GM12878 (cell line): ENCODE results near the gene P3H3. TPM values are rescaled to one million over a fixed set of nuclear protein-coding genes. Genes with fewer than 3 reads are reported as not detected.
A peak's percentile ranks its signal among the peaks of the same experiment; 100 is the strongest.

Source experiments
- ATAC-seq: fragments of 200-7000 bp; cut with Tn5 transposase; 3 replicates; pipeline ENCODE4 v1.9.1; 2020; ENCODE audit warnings: mild to moderate bottlenecking, moderate library complexity
- BruUV-seq: library from RNA; stranded (reverse); fragments of 400-500 nt; replicated peaks from 2 replicates; lab custom pipeline; 2021; lab: Mats Ljungman, UMichigan
- CTCF ChIA-PET: fragments of 300-600 bp; sonication (Branson Sonifier 250); formaldehyde crosslinking; extraction: SDS; loops from one replicate; lab custom pipeline; 2021; ENCODE audit warnings: inconsistent platforms; lab: Yijun Ruan, JAX
- POLR2A ChIA-PET: fragments of 350-600 bp; formaldehyde crosslinking; extraction: SDS; loops from one replicate; lab custom pipeline; 2021; ENCODE audit warnings: inconsistent platforms; lab: Charles Lee
- RAD21 ChIA-PET: fragments of 300-600 bp; sonication (Branson Sonifier 250); formaldehyde crosslinking; loops from one replicate; lab custom pipeline; 2023; ENCODE audit warnings: antibody characterized with exemption; ENCODE audit not compliant: unreplicated experiment; lab: Charles Lee
- SMC1A ChIA-PET: fragments of 300-600 bp; sonication (Branson Sonifier 250); formaldehyde crosslinking; loops from one replicate; lab custom pipeline; 2023; ENCODE audit not compliant: unreplicated experiment, uncharacterized antibody; lab: Charles Lee
- DNase-seq: peaks from one replicate; pipeline ENCODE4 v3.0.0-alpha.2; 2011; ENCODE audit warnings: low read depth, low spot score
- FAIRE-seq: peaks from 3 replicates; lab custom pipeline; 2011; peaks lifted over from hg19 to GRCh38; lab: Jason Lieb, UNC
- H2AFZ ChIP-seq: 2 replicates; pipeline ENCODE4 v1.6.0; 2011; ENCODE audit warnings: low read depth, low read length, control low read depth; ENCODE audit not compliant: control insufficient read depth
- H3K27ac ChIP-seq: 2 replicates; pipeline ENCODE4 v1.5.1; 2011; ENCODE audit warnings: control low read depth; ENCODE audit not compliant: control insufficient read depth, insufficient read depth
- H3K27me3 ChIP-seq, 2 experiments: replicated peaks in 1 of 2; 2 replicates each; pipeline versions ENCODE4 v1.6.0 to v1.6.1; 2011; ENCODE audit warnings: low read length in 1 of 2; ENCODE audit not compliant: control insufficient read depth in 2 of 2, insufficient read depth in 2 of 2
- H3K36me3 ChIP-seq, 2 experiments: 2 replicates each; pipeline ENCODE4 v1.5.1; 2011; ENCODE audit warnings: low read length in 1 of 2; ENCODE audit not compliant: control insufficient read depth in 2 of 2, insufficient read depth in 2 of 2
- H3K4me1 ChIP-seq: 2 replicates; pipeline ENCODE4 v1.6.1; 2011; ENCODE audit warnings: mild to moderate bottlenecking, low read length, moderate library complexity, mixed read lengths; ENCODE audit not compliant: control insufficient read depth, insufficient read depth
- H3K4me2 ChIP-seq: 2 replicates; pipeline ENCODE4 v1.6.0; 2011; ENCODE audit warnings: control low read depth; ENCODE audit not compliant: control insufficient read depth, insufficient read depth
- H3K4me3 ChIP-seq: fragments of 200-600 bp; sonication (generic); 2 replicates; pipeline ENCODE4 v1.5.1; 2016
- H3K79me2 ChIP-seq: 2 replicates; pipeline ENCODE4 v1.6.0; 2011; ENCODE audit warnings: low read length; ENCODE audit not compliant: control insufficient read depth, insufficient read depth
- H3K9ac ChIP-seq: 2 replicates; pipeline ENCODE4 v1.8.0; 2011; ENCODE audit warnings: low read length, control low read depth, mixed read lengths; ENCODE audit not compliant: control insufficient read depth, insufficient read depth
- H3K9me3 ChIP-seq: replicated peaks from 3 replicates; pipeline ENCODE4 v1.5.1; 2011; ENCODE audit warnings: mild to moderate bottlenecking, low read length; ENCODE audit not compliant: control insufficient read depth, insufficient read depth
- H4K20me1 ChIP-seq: 2 replicates; pipeline ENCODE4 v1.6.0; 2011; ENCODE audit not compliant: control insufficient read depth, insufficient read depth
- CHD4 ChIP-seq: fragments of 200-600 bp; sonication (generic); IDR thresholded peaks from 2 replicates; pipeline ENCODE4 v1.6.1; 2016; ENCODE audit warnings: mild to moderate bottlenecking
- CUX1 ChIP-seq: IDR thresholded peaks from 2 replicates; pipeline ENCODE4 v1.6.1; 2012; ENCODE audit warnings: improper control_type of control experiment, low read depth, low read length; ENCODE audit not compliant: insufficient replicate concordance
- GATAD2B ChIP-seq: fragments of 450-650 bp; conservative IDR thresholded peaks from 2 replicates; pipeline ENCODE4 v1.6.1; 2017; ENCODE audit warnings: low read depth, mild to moderate bottlenecking, moderate library complexity
- MTA3 ChIP-seq: IDR thresholded peaks from 2 replicates; pipeline ENCODE4 v1.6.1; 2012; ENCODE audit warnings: low read length, inconsistent platforms, borderline replicate concordance
- MYB ChIP-seq: fragments of 150-350 bp; IDR thresholded peaks from 2 replicates; pipeline ENCODE4 v1.6.1; 2014; ENCODE audit warnings: mild to moderate bottlenecking, low read depth, low read length, borderline replicate concordance
- MYC ChIP-seq: IDR thresholded peaks from 2 replicates; pipeline ENCODE4 v1.6.1; 2011; ENCODE audit warnings: mild to moderate bottlenecking, low read length, moderate library complexity, inconsistent platforms; ENCODE audit not compliant: insufficient read depth, insufficient replicate concordance, insufficient read length, severe bottlenecking
- PAX5 ChIP-seq: IDR thresholded peaks from 2 replicates; pipeline ENCODE4 v1.6.1; 2011; ENCODE audit warnings: low read depth, low read length, borderline replicate concordance
- PKNOX1 ChIP-seq: fragments of 450-650 bp; IDR thresholded peaks from 2 replicates; pipeline ENCODE4 v1.6.1; 2016; ENCODE audit warnings: mild to moderate bottlenecking
- PRDM15 ChIP-seq: fragments of 450-650 bp; formaldehyde crosslinking; IDR thresholded peaks from 2 replicates; pipeline ENCODE4 v1.4.0; 2020; ENCODE audit warnings: mild to moderate bottlenecking, moderate library complexity
- RCOR1 ChIP-seq: conservative IDR thresholded peaks from 2 replicates; pipeline ENCODE4 v1.6.1; 2012; ENCODE audit warnings: low read depth, low read length, improper control_type of control experiment
- RELA ChIP-seq: fragments of 450-650 bp; IDR thresholded peaks from 2 replicates; pipeline ENCODE4 v1.8.0; 2014; ENCODE audit warnings: borderline replicate concordance; ENCODE audit not compliant: partially characterized antibody
- ZNF217 ChIP-seq: fragments of 450-650 bp; IDR thresholded peaks from 2 replicates; pipeline ENCODE4 v1.6.1; 2017; ENCODE audit warnings: antibody characterized with exemption, mild to moderate bottlenecking
- WGBS: methylation state at CpG from one replicate; pipeline ENCODE4 v1.1.6; 2016; ENCODE audit warnings: low lambda C conversion rate; ENCODE audit not compliant: insufficient replicate concordance, insufficient coverage; ENCODE audit errors: missing lambda C conversion rate; 5-methylcytosine and 5-hydroxymethylcytosine counted together
- in situ Hi-C: fragments of 300-500 bp; cut with MboI; formaldehyde crosslinking; loops from 9 replicates; pipeline ENCODE4 v1.14.3; 2018; ENCODE audit warnings: mixed read lengths
- intact Hi-C: fragments of 100-400 bp; cut with micrococcal nuclease; formaldehyde crosslinking; loops from one replicate; pipeline ENCODE4 v1.14.2; 2022; ENCODE audit not compliant: unreplicated experiment
- polyA plus RNA-seq, 11 experiments: library from polyadenylated mRNA; depleted of rRNA in 4 of 11; unstranded in 6 of 11; stranded (reverse) in 5 of 11; fragments of >200 nt; fragmentation: Nextera tagmentation in 4 of 11; fragmentation: Illumina TruSeq in 1 of 11; extraction: Ambion mirVana in 4 of 11; extraction: Trizol in 1 of 11; gene quantifications; 1 replicate in 1 of 11; 2 replicates in 10 of 11; pipeline versions ENCODE4 v1.2.1 to v1.2.3, GENCODE V29; 2011 to 2016; ENCODE audit warnings: inconsistent platforms in 2 of 11, missing spikeins in 2 of 11, low read depth in 1 of 11
- total RNA-seq, 4 experiments: library from RNA; depleted of rRNA in 3 of 4; stranded (reverse); fragments of >200 nt in 3 of 4; fragmentation: Illumina TruSeq in 1 of 4; extraction: Trizol in 1 of 4; gene quantifications; 2 replicates each; pipeline versions ENCODE4 v1.2.1 to v1.2.3, GENCODE V29; 2013 to 2021

The P3H3 gene
- total and polyA plus RNA-seq, 10 of the 15 experiments (the other 5 are each of a cell fraction or from before 2014, with no cell fraction given): 0.03 to 0.21 (median 0.05) TPM; not detected in 7

- no peak overlapping the region for H2AFZ ChIP-seq
- TF ChIP-seq RELA (no peak), MYB (no peak), GATAD2B (no peak), CHD4 (no peak), PKNOX1 (no peak), ZNF217 (no peak), RCOR1 (no peak), PRDM15 (no peak), CUX1 (no peak), PAX5 (no peak), MYC (no peak), MTA3 (no peak)
Measured at GRCh38 chr12:6819106-6820030, 8.8 kb upstream of the P3H3 start.

More at GRCh38 chr12:6819106-6820030, 8.8 kb upstream of the P3H3 start:
- Histone ChIP-seq H4K20me1 (no peaks in the 10 kb centered on the region), H3K4me2 (no peak overlapping the region), H3K4me3 (no peak overlapping the region), H3K4me1 (no peaks in the 10 kb centered on the region; the same call in 1 of the 2 replicates), H3K79me2 (no peaks in the 10 kb centered on the region), H3K36me3 (no peaks in the 10 kb centered on the region), H3K9ac (no peak overlapping the region), H3K27ac (no peak overlapping the region), H3K27me3 (peaks cover 5 to 17% of the 10 kb centered on the region in 2 experiments), H3K9me3 (no peaks in the 10 kb centered on the region)
- ATAC-seq (peak; percentile 26; the same call in 2 of the 3 replicates), DNase-seq (no peak), FAIRE-seq (no peak)
- SMC1A ChIA-PET: interaction anchor here (1.5 to 2.0 kb wide), 2 partner anchors 7 to 39 kb away, joined by 6 read pairs; no protein-coding TSS in a partner anchor
- RAD21 ChIA-PET: no interaction called here
- POLR2A ChIA-PET: interaction anchor here (0.6 to 0.9 kb wide), 2 partner anchors 10 to 11 kb away, joined by 3 to 4 read pairs; no protein-coding TSS in a partner anchor
- intact Hi-C loops (no loop called here), in situ Hi-C loops (no loop called here)
- WGBS: 34% methylated on average over 12 of the region's 13 CpGs
- CTCF ChIA-PET: interaction anchor here (1.0 to 1.3 kb wide), 4 partner anchors 11 to 66 kb away, joined by 3 to 5 read pairs (median 4); partner anchors contain the start of gene MLF2
- no TSS peak for BruUV-seq
